8988T (cell line): Measurements from ENCODE around the gene GGT1.
"Not testable (repeated sequence)": the region's sequence is repeated elsewhere in the genome, so short reads cannot be mapped to it uniquely, and the experiment has no call there.

Experiments used
- DNase-seq: peaks from one replicate; pipeline ENCODE4 v3.0.0; 2011

The GGT1 gene

GRCh38 chr22:24599958-24600715 lies 2.9 kb upstream of the GGT1 start:
- DNase-seq, result not testable (repeated sequence)

GRCh38 chr22:24601217-24602104 lies 1.5 kb upstream of the GGT1 start:
- DNase-seq, result no peak

GRCh38 chr22:24602105-24602749 lies 766 bp upstream of the GGT1 start:
- not testable (repeated sequence) for DNase-seq

GRCh38 chr22:24603770-24604629 lies 1.0 kb downstream of the GGT1 start:
- not testable (repeated sequence) for DNase-seq

GRCh38 chr22:24606340-24606739 lies 3.3 kb downstream of the GGT1 start:
- DNase-seq, result not testable (repeated sequence)

GRCh38 chr22:24607429-24607983 lies 4.5 kb downstream of the GGT1 start:
- not testable (repeated sequence) for DNase-seq

- not testable (repeated sequence) for DNase-seq
These were observed 5.3 kb downstream of the GGT1 start for GRCh38 chr22:24608327-24608726.

- not testable (repeated sequence) for DNase-seq
These were observed 6.9 kb downstream of the GGT1 start for GRCh38 chr22:24609888-24610287.

GRCh38 chr22:24614794-24615193 lies 11.8 kb downstream of the GGT1 start:
- DNase-seq, result not testable (repeated sequence)

GRCh38 chr22:24621244-24621643 lies 18.3 kb downstream of the GGT1 start:
- DNase-seq, result not testable (repeated sequence)

GRCh38 chr22:24622596-24622995 lies 19.6 kb downstream of the GGT1 start:
- not testable (repeated sequence) for DNase-seq

- DNase-seq, result not testable (repeated sequence)
These were observed 24.9 kb downstream of the GGT1 start for GRCh38 chr22:24627911-24628310.

GRCh38 chr22:24629069-24629468 lies 26.1 kb downstream of the GGT1 start:
- not testable (repeated sequence) for DNase-seq

- DNase-seq, result not testable (repeated sequence)
These were observed 27.9 kb downstream of the GGT1 start for GRCh38 chr22:24630812-24631427.

GRCh38 chr22:24631430-24632122 lies 28.6 kb downstream of the GGT1 start:
- not testable (repeated sequence) for DNase-seq

- DNase-seq, result not testable (repeated sequence)
These were observed 29.6 kb downstream of the GGT1 start for GRCh38 chr22:24632642-24633041.

GRCh38 chr22:24633231-24634023 lies 30.4 kb downstream of the GGT1 start:
- DNase-seq, result not testable (repeated sequence)

- not testable (repeated sequence) for DNase-seq
These were observed 31.9 kb downstream of the GGT1 start for GRCh38 chr22:24634776-24635389.

GRCh38 chr22:24636513-24636912 lies 33.5 kb downstream of the GGT1 start:
- DNase-seq, result not testable (repeated sequence)
